ENCODE results near the gene MGAT4A.

- TF ChIP-seq CTCF (IDR thresholded peaks at IDR 0.05; ENCODE audit: low read length) (no peak), EZH2 (optimal IDR thresholded peaks at IDR 0.05; ENCODE audit: low read depth, low read length) (no peak), EZH2phosphoT487 (IDR thresholded peaks at IDR 0.05; ENCODE audit: low read length) (no peak)
Observed at GRCh38 chr2:98771264-98771663, 40.3 kb upstream of the MGAT4A start.

All from MM.1S (cell line).